Astrocyte of the hippocampus (primary cell): ENCODE data around the gene PAPPA2.
A peak's percentile ranks its signal among the peaks of the same experiment; 100 is the strongest.

Source experiments
- DNase-seq: peaks from one replicate; pipeline ENCODE4 v3.0.0; 2011; ENCODE audit warnings: low read depth, low spot score

The PAPPA2 gene

DNA sequence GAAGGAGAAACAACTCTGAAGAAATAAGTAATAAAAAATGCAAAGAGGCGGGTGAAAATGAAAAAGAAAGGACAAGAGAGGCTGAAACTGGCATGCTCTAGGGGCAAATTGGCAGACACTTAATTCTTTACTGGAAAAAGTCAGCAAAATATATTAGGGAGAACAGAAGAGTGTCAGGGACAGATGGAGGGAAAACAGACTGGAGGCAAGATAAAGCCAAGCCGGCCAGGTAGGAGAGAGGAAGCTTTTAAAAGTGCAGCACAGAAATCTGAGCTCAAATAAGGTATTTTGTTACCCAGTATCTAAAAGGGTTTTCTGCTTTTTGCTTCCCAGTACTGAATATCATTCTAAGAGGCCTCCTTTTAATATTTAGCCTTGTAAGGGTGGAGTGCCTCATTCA, 339.3 kb downstream of the PAPPA2 start:
- DNase-seq, result no peak

DNA sequence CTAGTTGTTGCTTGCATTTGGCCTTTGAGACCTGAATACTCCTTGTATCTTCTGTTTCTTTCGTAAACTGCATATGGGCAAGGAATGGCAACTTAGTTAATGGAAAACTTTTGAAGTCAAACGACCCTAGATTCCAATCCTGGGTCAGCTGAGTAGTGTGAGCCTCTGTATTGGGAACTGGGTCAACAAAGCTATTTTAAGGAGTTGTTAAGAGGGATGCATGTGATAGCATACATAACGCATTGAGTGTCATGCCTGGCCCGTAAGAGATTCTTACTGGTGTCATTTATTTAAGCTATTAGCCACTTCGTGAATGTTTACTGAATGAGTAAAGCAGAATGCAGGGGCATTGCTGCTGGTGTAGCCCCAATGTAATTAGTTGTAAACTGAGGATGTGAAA, 340.1 kb downstream of the PAPPA2 start:
- no peak for DNase-seq

DNA sequence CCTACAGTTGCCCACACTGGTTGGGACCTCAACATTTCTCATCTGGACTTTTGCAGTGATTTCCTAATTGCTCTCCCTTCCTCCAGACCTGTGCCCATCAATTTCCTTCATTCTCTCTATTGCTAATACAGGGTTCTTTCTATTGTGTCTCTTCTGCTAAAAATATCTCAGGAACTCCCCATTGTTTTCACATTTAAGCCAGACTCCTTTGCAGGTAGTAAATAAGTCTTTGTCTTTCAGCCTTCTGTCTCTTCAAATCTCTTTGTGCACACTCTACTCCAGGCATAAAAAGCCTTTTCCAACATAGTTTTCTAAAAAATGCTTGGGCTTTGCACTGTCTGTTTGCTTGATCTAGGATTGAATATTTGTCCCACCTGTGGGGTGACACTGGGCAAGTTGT, 340.6 kb downstream of the PAPPA2 start:
- no peak for DNase-seq

- no peak for DNase-seq
Measured at GRCh38 chr1:176809292-176809691, 346.3 kb downstream of the PAPPA2 start.

DNA sequence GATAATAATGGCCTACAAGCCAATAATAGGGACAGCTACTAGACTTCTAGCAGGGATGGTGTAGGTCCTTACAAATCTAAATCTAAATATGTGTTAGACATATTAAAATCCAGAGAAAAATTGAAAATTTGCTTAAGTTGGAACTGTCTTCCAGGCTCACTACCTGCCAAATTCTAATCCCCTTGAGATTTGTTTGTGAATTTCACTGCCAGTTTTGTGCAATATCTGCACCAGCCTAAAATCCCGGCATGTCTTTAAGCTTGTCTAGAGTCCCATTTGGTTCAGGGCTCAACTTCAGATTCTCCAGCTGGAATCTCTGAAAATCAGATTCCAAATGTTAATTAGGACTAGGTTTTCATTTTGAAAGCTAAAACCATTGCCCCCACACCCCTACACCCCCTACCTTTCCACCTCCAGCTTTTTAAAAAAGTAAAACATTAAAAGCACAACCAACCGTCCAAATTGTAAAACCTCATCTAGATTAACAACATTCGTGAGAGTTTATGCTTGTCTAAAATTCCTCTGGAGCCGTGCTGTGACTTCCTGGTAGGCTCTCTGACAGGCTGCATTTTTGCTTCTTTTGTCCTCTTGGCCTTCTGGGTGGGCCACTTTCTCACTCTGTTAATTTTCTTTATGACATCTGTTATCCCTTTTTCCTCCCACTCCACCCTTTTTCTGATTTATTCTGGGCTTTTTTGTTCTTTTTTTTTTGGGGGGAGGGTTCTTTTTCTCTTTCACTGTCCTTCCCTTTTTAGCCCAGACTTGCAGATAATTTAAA, 348.7 kb downstream of the PAPPA2 start:
- DNase-seq, result no peak

DNA sequence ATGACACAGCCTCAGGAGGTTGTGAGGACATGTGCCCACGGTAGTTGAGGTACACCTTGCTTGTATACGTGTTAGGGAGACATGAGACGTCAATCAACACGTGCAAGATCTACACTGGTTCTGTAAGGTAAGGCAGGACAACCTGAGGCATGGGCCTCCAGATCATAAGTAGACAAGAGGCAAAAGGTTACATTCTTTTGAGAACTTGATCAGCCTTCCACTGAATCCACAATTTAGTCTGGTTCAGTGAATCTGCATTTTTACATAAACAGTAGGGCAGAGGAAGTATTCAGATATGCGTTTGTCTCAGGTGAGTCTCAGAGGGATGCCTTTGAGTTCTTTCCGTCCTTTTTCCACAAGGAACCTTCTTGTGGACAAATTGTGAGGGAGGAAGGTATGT, 352.6 kb downstream of the PAPPA2 start:
- no peak for DNase-seq

GRCh38 chr1:176816232-176816631, 353.3 kb downstream of the PAPPA2 start:
- DNase-seq, result no peak

GRCh38 chr1:176820391-176821031, 357.5 kb downstream of the PAPPA2 start:
- peak; percentile 71 for DNase-seq

GRCh38 chr1:176826265-176826664, 363.3 kb downstream of the PAPPA2 start:
- no peak for DNase-seq

- peak; percentile 73 for DNase-seq
Measured at GRCh38 chr1:176829261-176829660, 366.3 kb downstream of the PAPPA2 start.

GRCh38 chr1:176831150-176831549, 368.2 kb downstream of the PAPPA2 start:
- no peak for DNase-seq

GRCh38 chr1:176837708-176838107, 374.7 kb downstream of the PAPPA2 start:
- DNase-seq, result no peak

- no peak for DNase-seq
Measured at GRCh38 chr1:176838276-176838995, 375.5 kb downstream of the PAPPA2 start.

GRCh38 chr1:176839216-176839615, 376.2 kb downstream of the PAPPA2 start:
- DNase-seq, result no peak

DNA sequence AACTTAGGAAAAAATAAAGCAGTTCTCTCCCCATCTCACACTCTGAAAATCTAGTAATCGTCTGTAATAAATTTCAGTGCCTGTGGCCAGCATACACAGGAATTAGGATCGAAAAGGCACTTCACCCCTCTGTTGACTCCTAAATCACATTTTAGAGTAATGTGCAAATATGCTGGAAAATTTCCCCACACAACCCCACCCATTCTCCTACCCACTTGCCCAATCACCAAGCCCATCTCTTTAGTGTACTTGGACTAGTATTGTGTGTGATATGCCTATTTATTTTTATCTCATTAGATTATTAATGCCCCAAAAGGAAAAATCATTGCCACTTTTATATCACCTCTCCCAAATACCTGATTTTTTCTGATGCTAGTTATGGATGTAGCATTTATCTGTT, 378.3 kb downstream of the PAPPA2 start:
- DNase-seq, result no peak

DNA sequence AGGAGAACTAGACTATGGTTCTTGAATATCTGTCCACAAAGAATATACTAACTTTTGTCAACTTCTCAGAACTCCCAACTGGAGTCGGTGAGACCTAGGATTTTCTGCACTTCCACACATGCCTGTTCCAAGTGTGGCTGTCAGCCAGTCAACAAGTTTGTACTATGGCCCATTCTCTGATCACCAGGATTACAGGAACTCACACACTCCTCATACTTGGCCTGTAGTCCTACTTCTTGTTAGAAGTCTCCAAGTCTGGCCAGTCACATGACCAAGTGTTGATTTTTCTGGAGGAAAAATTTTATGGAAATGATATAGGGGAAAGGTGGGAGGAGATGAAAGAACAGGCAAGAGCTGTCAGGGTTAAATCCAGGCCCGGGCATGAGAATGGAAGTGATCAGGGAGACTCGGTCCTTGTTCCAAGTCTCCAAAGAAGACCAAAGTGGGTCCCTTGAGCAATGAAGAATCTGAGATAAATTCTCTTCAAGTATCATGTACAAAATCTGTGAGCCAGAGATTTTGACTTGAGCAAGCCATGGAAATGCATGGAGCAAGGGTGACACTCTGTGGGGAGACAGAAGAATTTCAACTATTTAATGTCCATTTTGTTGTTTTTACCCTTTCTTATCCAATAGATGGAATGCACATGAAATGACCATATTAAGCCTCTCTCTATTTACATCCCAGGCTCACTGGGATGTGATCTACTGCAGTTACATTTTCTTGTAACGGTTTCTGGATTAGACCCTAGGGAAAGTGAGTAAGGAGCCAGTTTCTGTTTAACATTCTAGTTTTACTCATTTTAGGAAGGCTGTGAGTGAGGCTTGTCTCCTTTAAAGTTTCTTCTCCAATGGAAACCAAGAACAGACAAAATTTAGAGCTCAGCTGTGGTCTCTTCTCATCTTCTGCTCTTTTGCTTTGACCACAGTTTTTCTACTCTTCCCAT, 380.6 kb downstream of the PAPPA2 start:
- DNase-seq, result peak; percentile 76

DNA sequence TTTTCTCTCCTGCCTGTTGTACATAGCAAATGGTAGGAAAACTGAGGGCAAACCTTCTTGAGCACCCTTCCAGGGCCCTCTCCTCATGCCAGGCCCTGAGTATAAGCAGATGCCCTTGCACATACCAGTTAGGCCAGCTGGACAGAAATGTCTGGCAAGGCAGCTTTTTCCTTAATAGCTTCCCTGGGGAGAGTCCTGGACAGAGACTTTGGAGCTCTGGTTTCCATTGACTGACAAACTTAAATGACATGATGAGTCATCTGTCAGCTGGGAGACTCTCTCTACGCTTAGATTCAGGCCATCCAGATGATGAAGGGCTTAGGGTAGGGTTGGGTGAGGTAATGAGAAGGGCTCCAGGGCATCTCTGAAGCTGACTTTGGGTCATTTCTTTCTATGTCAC, 384.1 kb downstream of the PAPPA2 start:
- DNase-seq, result no peak

DNA sequence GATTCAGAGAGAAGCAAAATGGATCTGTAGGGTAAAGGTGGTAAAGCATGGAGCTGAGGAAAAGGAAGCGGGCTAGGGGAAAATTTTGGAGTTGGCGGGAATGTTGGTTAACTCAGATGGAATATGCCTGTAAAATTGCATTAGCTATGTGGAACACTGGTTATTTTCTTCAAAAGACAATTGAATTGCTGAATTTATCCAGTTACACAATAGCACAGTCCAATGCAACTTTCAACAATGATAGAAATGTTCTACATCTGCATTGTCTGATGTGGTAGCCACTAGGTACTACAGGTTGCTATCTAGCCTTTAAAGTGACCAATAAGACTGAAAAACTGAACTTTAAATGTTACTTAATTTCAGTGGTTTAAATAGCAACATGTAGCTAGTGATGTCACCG, 386.3 kb downstream of the PAPPA2 start:
- DNase-seq, result no peak

DNA sequence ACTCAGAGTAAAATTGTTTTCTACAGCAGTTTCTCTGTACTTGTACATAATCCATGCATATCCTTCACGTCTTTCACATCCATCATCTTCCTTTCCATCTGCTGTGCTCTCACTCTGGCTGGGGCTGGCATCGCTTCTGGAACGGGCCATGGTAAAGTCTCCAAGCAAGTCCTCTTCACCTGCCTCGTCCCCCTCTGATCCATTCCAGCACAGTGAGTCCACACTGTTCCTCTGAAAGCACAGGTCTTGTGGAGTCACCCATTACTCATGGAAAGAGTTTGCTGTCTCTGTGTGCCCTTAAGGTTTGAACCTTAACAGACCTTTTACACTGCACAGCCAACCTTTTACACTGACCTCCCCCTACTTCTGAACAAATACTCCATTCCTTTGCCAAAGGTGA, 387.9 kb downstream of the PAPPA2 start:
- DNase-seq, result no peak

- no peak for DNase-seq
Measured at GRCh38 chr1:176852124-176852523, 389.1 kb downstream of the PAPPA2 start.

- no peak for DNase-seq
Measured at GRCh38 chr1:176853503-176853902, 390.5 kb downstream of the PAPPA2 start.

DNA sequence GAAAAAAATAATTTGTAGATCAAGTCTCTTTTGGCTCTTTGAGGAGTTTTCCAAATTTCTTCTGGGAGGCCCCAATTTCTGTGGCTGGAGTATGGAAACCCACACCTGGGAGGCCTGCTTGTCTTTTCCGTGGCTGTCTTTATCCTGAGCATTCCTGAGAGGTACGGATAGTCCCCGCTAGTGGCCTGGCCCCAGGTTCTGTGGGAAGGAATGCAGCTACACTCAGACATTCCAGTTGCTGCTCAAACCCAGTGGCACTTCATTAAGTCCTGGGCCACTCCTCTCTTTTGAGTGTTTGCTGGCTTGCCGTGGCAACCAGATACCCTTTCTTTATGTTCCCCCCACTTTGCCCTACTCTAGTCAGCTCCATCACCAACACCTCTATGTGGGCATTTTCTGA, 391.1 kb downstream of the PAPPA2 start:
- DNase-seq, result no peak
